IMR-90 (cell line): ENCODE measurements around the gene PHPT1. TPM values are rescaled to one million over a fixed set of nuclear protein-coding genes. Genes with fewer than 3 reads are reported as not detected.

Experiments used
- ATAC-seq: fragments of 200-7000 bp; cut with Tn5 transposase; 2 replicates; pipeline ENCODE4 v1.9.1; 2020; ENCODE audit warnings: low read depth, mild to moderate bottlenecking, moderate library complexity
- BruUV-seq: library from RNA; stranded (reverse); fragments of 400-500 nt; replicated peaks from 2 replicates; lab custom pipeline; 2021; lab: Mats Ljungman, UMichigan
- CTCF ChIA-PET: fragments of 300-600 bp; formaldehyde crosslinking; extraction: SDS; loops from one replicate; lab custom pipeline; 2021; ENCODE audit warnings: antibody characterized with exemption; lab: Yijun Ruan, JAX
- POLR2A ChIA-PET: fragments of 300-600 bp; sonication (Branson Sonifier 250); formaldehyde crosslinking; loops from one replicate; lab custom pipeline; 2022; ENCODE audit warnings: antibody characterized with exemption; ENCODE audit not compliant: unreplicated experiment; lab: Charles Lee
- DNase-seq: peaks from one replicate; pipeline ENCODE4 v3.0.0; 2013
- H2AFZ ChIP-seq: replicated peaks from 2 replicates; pipeline ENCODE3; 2013; ENCODE audit warnings: low read length, mild to moderate bottlenecking; ENCODE audit not compliant: poor library complexity
- H2AK5ac ChIP-seq: 2 replicates; pipeline ENCODE4 v1.6.1; 2013; ENCODE audit warnings: low read depth, low read length, inconsistent platforms
- H2AK9ac ChIP-seq: replicated peaks from 2 replicates; pipeline ENCODE3; 2013; ENCODE audit warnings: mild to moderate bottlenecking, low read depth, low read length, moderate library complexity; ENCODE audit not compliant: poor library complexity
- H2BK120ac ChIP-seq: 2 replicates; pipeline ENCODE4 v1.6.1; 2013; ENCODE audit warnings: low read depth, low read length, inconsistent platforms
- H2BK15ac ChIP-seq: 3 replicates; pipeline ENCODE4 v1.6.1; 2013; ENCODE audit warnings: low read depth, low read length, inconsistent platforms
- H2BK20ac ChIP-seq: 2 replicates; pipeline ENCODE4 v1.6.1; 2013; ENCODE audit warnings: low read depth, mild to moderate bottlenecking, inconsistent platforms, low read length, moderate library complexity
- H2BK5ac ChIP-seq: 2 replicates; pipeline ENCODE4 v1.6.1; 2013; ENCODE audit warnings: mild to moderate bottlenecking, low read depth, low read length, inconsistent platforms; ENCODE audit not compliant: poor library complexity, severe bottlenecking
- H3K14ac ChIP-seq: replicated peaks from 2 replicates; pipeline ENCODE4 v1.6.1; 2013; ENCODE audit warnings: low read depth, low read length, inconsistent platforms
- H3K18ac ChIP-seq: 2 replicates; pipeline ENCODE4 v1.6.1; 2013; ENCODE audit warnings: low read depth, low read length, control low read depth
- H3K23ac ChIP-seq: 2 replicates; pipeline ENCODE4 v1.6.1; 2013; ENCODE audit warnings: low read depth, low read length, inconsistent platforms
- H3K27ac ChIP-seq: 2 replicates; pipeline ENCODE4 v1.5.1; 2013; ENCODE audit warnings: mild to moderate bottlenecking, control low read depth, low read length; ENCODE audit not compliant: insufficient read depth
- H3K27me3 ChIP-seq: 2 replicates; pipeline ENCODE4 v1.6.1; 2013; ENCODE audit warnings: low read length; ENCODE audit not compliant: control insufficient read depth, insufficient read depth
- H3K36me3 ChIP-seq: 2 replicates; pipeline ENCODE4 v1.6.1; 2013; ENCODE audit warnings: low read length, mixed read lengths; ENCODE audit not compliant: control insufficient read depth, insufficient read depth
- H3K4ac ChIP-seq: 2 replicates; pipeline ENCODE4 v1.6.1; 2013; ENCODE audit warnings: low read depth, low read length, inconsistent platforms
- H3K4me1 ChIP-seq: 2 replicates; pipeline ENCODE4 v1.6.1; 2013; ENCODE audit warnings: low read length, mixed read lengths; ENCODE audit not compliant: control insufficient read depth, insufficient read depth
- H3K4me2 ChIP-seq: 2 replicates; pipeline ENCODE4 v1.6.1; 2013; ENCODE audit warnings: low read depth, mild to moderate bottlenecking, control low read depth, low read length, moderate library complexity
- H3K4me3 ChIP-seq: 2 replicates; pipeline ENCODE4 v1.5.1; 2013; ENCODE audit warnings: low read depth, mild to moderate bottlenecking, control low read depth, low read length, moderate library complexity; ENCODE audit not compliant: insufficient read depth
- H3K56ac ChIP-seq: 2 replicates; pipeline ENCODE4 v1.6.1; 2013; ENCODE audit warnings: low read length, inconsistent platforms; ENCODE audit not compliant: insufficient read depth; ENCODE audit errors: extremely low read depth
- H3K79me1 ChIP-seq, 2 experiments: 2 replicates each; pipeline ENCODE4 v1.6.1; 2013; ENCODE audit warnings: low read length in 2 of 2, inconsistent platforms in 1 of 2, low read depth in 1 of 2
- H3K9ac ChIP-seq: 2 replicates; pipeline ENCODE4 v1.6.1; 2013; ENCODE audit warnings: low read depth, low read length, control low read depth
- H3K9me1 ChIP-seq: 2 replicates; pipeline ENCODE4 v1.6.1; 2013; ENCODE audit warnings: low read length, inconsistent platforms; ENCODE audit not compliant: insufficient read depth
- H3K9me3 ChIP-seq: 2 replicates; pipeline ENCODE4 v1.6.1; 2013; ENCODE audit warnings: low read length; ENCODE audit not compliant: control insufficient read depth, insufficient read depth
- H4K20me1 ChIP-seq: 2 replicates; pipeline ENCODE4 v1.6.1; 2013; ENCODE audit warnings: low read length, inconsistent platforms; ENCODE audit not compliant: insufficient read depth
- H4K5ac ChIP-seq: 2 replicates; pipeline ENCODE4 v1.6.1; 2013; ENCODE audit warnings: mild to moderate bottlenecking, low read depth, low read length, control low read depth
- H4K8ac ChIP-seq, 2 experiments: 2 replicates each; pipeline ENCODE4 v1.6.1; 2013; ENCODE audit warnings: low read depth in 2 of 2, low read length in 2 of 2, control low read depth in 1 of 2, inconsistent platforms in 1 of 2
- H4K91ac ChIP-seq: 2 replicates; pipeline ENCODE4 v1.6.1; 2013; ENCODE audit warnings: low read depth, low read length, inconsistent platforms; ENCODE audit not compliant: insufficient read depth
- FOS ChIP-seq: fragments of 150-350 bp; IDR thresholded peaks from 2 replicates; pipeline ENCODE4 v1.6.1; 2016; ENCODE audit warnings: low read depth, low read length
- RFX5 ChIP-seq: IDR thresholded peaks from 2 replicates; pipeline ENCODE4 v1.8.0; 2012; ENCODE audit warnings: low read depth, mild to moderate bottlenecking, low read length, moderate library complexity
- WGBS, 2 experiments: methylation state at CpG; one replicate each; pipeline versions ENCODE4 v1.1.5 to v1.1.7; 2013; ENCODE audit warnings: missing lambda C conversion rate in 2 of 2; ENCODE audit not compliant: insufficient read length in 1 of 2; ENCODE audit errors: extremely low coverage in 2 of 2; 5-methylcytosine and 5-hydroxymethylcytosine counted together
- dilution Hi-C: fragments of 300-500 bp; cut with HindIII; formaldehyde crosslinking; loops from one replicate; pipeline ENCODE4 v1.14.3; 2018; ENCODE audit warnings: low sequenced_read_pairs; ENCODE audit not compliant: unreplicated experiment
- in situ Hi-C: fragments of 300-500 bp; cut with MboI; formaldehyde crosslinking; loops from 3 replicates; pipeline ENCODE4 v1.14.3; 2019; ENCODE audit warnings: low sequenced_read_pairs, inconsistent platforms, mixed read lengths
- intact Hi-C: fragments of 100-400 bp; cut with micrococcal nuclease; formaldehyde crosslinking; loops from 2 replicates; pipeline ENCODE4 v1.10.0; 2022
- polyA plus RNA-seq, 3 experiments: library from polyadenylated mRNA; depleted of rRNA; stranded (reverse); fragments of >200 nt; gene quantifications; 2 replicates each; pipeline ENCODE4 v1.2.3, GENCODE V29; 2012; ENCODE audit warnings: low replicate concordance in 1 of 3
- total RNA-seq: library from RNA; depleted of rRNA; stranded (reverse); fragments of >200 nt; gene quantifications from 2 replicates; pipeline ENCODE4 v1.2.3, GENCODE V29; 2012
- TF ChIP-seq, protein P1 (sequence below): fragments of 150-350 bp; IDR thresholded peaks from 2 replicates; pipeline ENCODE4 v1.6.1; 2016; ENCODE audit warnings: low read depth, mild to moderate bottlenecking, low read length, moderate library complexity, borderline replicate concordance

The PHPT1 gene
- total and polyA plus RNA-seq, 2 of the 4 experiments (the other 2 are of a cell fraction), result 79.8 to 214 TPM

DNA sequence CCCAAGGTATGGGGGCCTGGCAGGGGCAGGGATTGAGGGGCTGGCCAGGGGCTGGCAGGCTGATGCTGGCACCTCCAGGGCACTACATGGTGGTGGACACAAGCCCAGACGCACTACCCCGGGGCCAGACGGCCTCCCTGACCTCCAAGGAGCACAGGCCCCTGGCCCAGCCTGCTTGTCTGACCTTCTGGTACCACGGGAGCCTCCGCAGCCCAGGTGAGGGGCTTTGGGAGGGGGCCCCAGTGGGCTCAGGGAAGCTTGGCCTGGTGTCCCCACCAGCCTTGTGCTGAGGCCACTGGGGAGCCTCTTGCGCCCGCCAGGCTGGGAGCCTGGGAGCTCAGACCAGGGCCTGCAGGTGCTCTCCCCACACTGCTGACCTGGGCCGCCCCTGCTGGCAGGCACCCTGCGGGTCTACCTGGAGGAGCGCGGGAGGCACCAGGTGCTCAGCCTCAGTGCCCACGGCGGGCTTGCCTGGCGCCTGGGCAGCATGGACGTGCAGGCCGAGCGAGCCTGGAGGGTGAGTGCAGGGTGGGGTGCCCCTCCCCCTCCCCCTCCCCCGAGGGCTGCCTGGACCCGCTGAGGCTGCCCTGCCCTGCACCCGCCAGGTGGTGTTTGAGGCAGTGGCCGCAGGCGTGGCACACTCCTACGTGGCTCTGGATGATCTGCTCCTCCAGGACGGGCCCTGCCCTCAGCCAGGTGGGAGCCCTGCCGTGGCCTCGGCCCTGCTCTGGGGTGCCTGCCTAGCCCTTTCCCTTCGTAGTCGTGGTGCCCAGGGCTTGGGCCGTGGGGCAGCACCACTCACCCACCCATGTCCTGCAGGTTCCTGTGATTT is 8.6 kb downstream of the PHPT1 start:
- Histone ChIP-seq H3K27ac (no peak overlapping the region), H3K4me2 (no peak overlapping the region), H3K9me3 (no peaks in the 10 kb centered on the region), H3K14ac (no peak overlapping the region), H2AK9ac (no peak overlapping the region), H2BK5ac (no peak overlapping the region), H3K27me3 (no peaks in the 10 kb centered on the region), H2BK120ac (no peak overlapping the region), H3K23ac (no peak overlapping the region), H3K9me1 (no peaks in the 10 kb centered on the region), H3K4ac (no peak overlapping the region), H3K79me1 (peaks cover 0 to 17% of the 10 kb centered on the region in 2 experiments; a peak in 1 of 4 replicates), H2BK15ac (no peak overlapping the region), H3K36me3 (peaks cover 23% of the 10 kb centered on the region), H3K4me1 (peaks cover 8% of the 10 kb centered on the region), H3K18ac (no peak overlapping the region), H4K5ac (no peak overlapping the region), H4K91ac (no peak overlapping the region), H3K9ac (no peak overlapping the region), H4K8ac (no peak overlapping the region), H3K56ac (no peak overlapping the region), H2AK5ac (no peak overlapping the region), H2BK20ac (no peak overlapping the region), H4K20me1 (peaks cover 5% of the 10 kb centered on the region; the same call in 1 of the 2 replicates), H2AFZ (peak overlapping the region; percentile 43), H3K4me3 (no peak overlapping the region)
- BruUV-seq, result no TSS peak
- ChIA-PET POLR2A (no interaction called here), CTCF (no interaction called here)
- intact Hi-C loops (no loop called here), in situ Hi-C loops (no loop called here), dilution Hi-C loops (no loop called here)
- ATAC-seq, result no peak
- DNase-seq, result no peak
- WGBS, 2 experiments, result 83% methylated on average over 7 of the region's 29 CpGs; no CpG with 5 or more reads in 1 of the 2 experiments
- TF ChIP-seq, protein P1, sequence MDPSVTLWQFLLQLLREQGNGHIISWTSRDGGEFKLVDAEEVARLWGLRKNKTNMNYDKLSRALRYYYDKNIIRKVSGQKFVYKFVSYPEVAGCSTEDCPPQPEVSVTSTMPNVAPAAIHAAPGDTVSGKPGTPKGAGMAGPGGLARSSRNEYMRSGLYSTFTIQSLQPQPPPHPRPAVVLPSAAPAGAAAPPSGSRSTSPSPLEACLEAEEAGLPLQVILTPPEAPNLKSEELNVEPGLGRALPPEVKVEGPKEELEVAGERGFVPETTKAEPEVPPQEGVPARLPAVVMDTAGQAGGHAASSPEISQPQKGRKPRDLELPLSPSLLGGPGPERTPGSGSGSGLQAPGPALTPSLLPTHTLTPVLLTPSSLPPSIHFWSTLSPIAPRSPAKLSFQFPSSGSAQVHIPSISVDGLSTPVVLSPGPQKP, result no peak
- TF ChIP-seq FOS (no peak), RFX5 (no peak)
